SH-SY5Y (cell line): Measurements from ENCODE around the gene SPTSSA.

Experiments
- GATA2 ChIP-seq: IDR thresholded peaks from 2 replicates; pipeline ENCODE4 v1.6.1; 2011; ENCODE audit warnings: mild to moderate bottlenecking, low read depth, low read length
- GATA3 ChIP-seq: IDR thresholded peaks from 2 replicates; pipeline ENCODE4 v1.6.1; 2011; ENCODE audit warnings: low read depth, mild to moderate bottlenecking, low read length, moderate library complexity

SPTSSA gene

DNA sequence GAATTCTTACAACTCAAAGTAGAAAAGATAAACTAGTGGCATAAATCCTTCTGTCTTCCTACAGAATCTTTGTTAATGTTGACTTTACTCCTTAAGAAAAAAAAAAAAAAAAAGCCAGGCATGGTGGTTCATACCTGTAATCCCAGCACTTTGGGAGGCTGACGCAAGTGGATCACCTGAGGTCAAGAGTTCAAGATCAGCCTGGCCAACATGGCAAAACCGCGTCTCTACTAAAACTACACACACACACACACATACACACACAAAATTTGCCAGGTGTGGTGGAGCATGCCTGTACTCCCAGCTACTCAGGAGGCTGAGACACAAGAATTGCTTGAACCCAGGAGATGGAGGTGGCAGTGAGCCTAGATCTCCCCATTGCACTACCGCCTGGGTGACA is 17.7 kb upstream of the SPTSSA start:
- no peak for TF ChIP-seq GATA3
- no peak for TF ChIP-seq GATA2

DNA sequence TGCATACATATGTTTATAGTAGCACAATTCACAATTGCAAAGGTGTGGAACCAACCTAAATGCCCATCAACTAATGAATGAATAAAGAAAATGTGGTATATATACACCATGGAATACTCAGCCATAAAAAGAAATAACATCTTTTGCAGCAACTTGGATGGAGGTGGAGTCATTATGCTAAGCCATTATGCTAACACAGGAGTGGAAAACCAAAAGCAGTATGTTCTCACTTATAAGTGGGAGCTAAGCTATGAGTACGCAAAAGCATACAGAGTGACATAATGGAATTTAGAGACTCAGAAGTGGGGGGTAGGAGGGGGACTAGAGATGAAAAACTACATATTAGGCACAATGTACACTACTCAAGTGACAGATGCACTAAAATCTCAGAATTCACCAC is 16.2 kb upstream of the SPTSSA start:
- TF ChIP-seq GATA2 (no peak), GATA3 (no peak)

DNA sequence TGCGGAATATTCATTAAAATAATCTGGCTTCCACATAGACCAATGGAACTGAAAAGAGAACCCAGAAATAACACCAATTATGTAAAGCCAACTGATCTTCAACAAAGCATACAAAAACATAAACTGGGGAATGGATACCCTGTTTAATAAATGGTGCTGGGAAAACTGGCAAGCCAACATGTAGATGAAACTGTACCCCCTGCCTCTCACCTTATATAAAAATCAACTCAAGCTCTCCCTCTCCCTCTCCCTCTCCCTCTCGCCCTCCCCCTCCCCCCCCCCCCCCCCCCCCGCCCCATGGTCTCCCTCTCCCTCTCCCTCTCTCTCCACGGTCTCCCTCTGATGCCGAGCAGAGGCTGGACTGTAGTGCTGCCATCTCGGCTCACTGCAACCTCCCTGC is 13.1 kb upstream of the SPTSSA start:
- TF ChIP-seq GATA3 (no peak), GATA2 (no peak)

DNA sequence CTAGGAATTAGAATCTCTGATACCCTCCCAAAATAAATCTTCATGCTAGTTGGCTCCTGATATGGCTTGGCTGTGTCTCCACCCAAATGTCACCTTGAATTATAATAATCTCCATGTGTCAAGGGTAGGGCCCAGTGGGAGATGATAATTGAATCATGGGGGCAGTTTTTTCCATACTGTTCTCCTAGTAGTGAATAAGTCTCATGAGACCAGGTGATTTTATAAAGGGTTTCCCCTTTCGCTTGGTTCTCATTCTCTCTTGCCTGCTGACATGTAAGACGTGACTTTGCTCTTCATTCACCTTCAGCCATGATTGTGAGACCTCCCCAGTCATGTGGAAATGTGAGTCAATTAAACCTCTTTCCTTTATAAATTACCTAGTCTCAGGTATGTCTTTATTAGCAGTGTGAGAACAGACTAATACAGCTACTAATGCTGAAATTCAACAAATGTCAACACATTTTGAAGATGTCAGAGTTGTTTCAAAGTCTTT is 12.2 kb upstream of the SPTSSA start:
- TF ChIP-seq GATA2 (no peak), GATA3 (no peak)

DNA sequence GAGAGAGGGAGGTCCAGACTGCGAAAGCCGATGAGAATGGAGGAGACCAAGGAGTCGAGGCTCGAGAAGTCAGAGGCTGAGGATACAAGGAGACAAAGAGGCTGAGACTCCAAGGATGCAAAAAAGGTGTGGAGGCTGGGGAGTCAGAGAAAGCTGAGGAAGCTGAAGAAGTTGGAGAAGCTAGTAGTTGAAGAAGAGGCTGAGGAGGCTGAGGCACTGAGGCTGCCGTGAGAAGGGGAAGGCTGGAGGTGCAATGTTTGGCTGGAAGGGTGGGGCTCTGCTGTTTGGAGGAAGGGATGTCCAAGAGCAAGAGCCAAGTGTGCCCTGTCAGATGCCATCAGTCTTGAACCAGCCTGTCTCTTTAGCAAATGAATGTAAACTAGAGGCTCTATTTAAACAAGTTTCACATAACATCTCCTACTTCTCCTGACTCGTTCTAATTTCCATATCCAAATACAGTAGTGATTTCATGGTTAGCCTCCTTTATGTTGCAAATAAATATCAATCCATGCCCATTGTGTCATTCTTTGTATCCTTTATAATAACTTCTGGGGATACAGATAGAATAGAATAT is 10.8 kb upstream of the SPTSSA start:
- no peak for TF ChIP-seq GATA2
- TF ChIP-seq GATA3, result no peak

DNA sequence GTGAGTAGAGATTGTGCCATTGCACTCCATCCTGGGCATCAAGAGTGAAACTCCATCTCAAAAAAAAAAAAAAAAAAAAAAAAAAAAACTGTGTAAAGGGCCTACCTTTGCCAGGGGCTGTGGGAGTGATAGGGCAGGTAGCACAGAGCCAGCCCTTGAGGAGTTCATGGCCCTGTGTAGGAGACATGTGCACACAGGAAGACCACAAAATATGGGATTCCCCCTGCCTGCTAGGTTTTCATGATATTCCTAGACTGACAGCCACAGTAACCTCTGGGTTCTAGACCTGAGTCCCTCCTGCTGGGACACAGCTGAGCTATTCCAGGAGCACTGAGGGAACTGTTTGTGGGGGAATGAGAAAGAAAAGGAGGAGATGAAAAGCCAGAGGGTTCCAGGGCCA is 8.3 kb upstream of the SPTSSA start:
- TF ChIP-seq GATA2 (no peak), GATA3 (no peak)

DNA sequence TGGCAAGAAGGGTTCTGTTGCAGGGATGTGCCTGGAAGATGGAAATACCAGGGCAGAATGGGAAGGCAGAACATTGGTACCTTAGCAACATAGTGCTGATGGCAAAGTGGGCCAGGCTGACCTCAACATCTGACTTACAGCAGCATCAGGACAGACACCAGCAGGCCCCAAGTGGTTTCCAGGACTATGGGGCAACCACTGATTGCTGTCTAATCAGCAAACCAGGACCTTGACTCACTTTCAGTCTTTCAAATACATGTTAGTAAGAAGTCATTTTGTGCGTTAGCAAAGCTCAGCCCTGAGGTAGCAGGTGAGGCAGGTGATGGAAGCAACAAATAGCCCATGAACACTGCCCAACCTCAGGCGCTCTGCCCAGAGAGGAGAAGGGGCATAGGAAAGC is 4.7 kb upstream of the SPTSSA start:
- TF ChIP-seq GATA2 (no peak), GATA3 (no peak)

DNA sequence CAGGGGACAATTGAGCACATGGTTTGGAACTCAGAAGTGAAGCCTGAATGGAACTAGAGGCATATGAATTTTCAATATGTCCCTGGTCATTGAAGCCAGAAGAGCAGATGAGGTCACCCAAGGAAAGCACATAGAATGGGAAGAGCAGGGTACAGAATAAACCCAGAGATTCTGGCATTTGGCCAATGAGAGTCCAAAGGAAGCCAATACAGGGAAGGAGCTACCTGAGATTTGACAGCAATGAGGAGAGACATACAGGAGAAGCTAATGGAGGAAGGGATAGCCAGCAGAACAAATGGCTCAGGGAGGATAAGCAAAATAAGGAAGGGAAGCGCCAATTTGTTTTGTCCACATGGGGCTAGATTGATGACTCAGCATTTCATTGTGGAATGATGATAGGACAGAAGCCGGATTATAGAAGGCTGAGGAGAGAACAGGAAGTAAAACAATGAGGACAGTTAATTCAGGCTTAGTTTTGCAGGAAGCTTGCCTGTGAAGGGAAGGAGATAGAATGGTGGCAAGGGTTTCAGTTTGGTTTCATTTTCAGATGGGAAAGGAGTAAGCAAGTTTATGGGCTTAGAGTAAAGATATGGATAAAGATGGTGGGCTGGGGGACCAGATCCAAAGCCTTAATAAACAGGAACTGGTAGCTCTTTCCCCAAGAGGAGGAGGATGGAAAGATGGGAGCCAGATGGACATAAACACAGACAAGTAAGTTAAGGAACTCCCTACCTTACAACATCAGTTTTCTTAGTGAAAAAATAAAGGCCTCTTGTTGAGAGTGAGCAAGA is 3.2 kb upstream of the SPTSSA start:
- TF ChIP-seq GATA2, result no peak
- no peak for TF ChIP-seq GATA3

DNA sequence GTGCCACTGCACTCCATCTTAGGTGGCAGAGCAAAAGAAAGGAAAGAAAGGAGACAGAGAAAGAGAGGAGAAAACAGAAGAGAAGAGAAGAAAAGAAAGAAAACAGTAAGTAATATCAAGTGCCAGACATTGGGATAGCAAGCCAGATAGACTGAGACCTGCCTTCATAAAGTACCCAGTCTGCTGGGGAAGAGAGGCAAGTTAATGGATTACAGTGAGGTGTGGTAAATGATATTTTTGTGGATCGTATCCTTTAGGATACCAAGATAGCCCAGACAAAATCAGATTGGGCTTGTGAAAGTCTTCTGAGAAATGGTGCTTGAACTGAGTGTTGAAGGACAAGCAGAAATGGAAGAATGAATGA is 1.5 kb upstream of the SPTSSA start:
- TF ChIP-seq GATA3, result no peak
- no peak for TF ChIP-seq GATA2

DNA sequence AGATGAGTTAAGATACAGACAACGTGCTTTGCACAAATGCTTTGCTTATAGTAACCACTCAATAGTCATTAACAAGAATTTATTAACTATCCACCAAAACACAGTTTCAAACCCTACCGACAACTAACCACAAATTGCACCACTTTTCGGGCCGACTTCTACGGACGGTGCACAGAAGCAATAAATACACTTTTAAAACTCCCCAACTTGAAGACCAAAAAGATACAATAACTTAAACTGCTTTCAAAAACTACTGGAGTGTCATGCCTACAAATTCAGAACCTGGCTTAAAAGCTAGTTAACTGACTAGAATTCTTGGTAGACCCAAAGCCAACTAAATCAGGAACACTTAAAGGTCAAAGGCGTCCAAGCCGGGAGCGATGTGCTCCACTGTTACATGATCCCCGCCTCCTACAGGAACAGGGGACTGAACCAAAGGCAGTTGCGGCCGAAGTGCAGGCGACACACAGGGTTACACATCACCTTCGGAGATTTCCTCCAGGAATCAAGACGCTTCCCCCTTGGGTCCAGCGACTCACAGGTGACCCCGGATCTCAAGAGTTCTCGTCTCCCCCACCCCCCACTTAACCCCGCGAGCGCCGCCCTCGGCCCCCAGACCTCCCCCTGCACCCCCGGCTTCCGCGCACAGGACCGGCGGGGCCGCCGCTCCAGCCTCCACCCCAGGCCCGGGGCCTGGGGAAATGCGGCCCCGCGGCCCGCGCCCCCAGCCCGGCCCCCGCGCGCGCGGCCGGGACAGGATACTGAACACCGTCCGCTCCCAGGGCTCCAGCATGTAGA is 507 bp downstream of the SPTSSA start:
- TF ChIP-seq GATA2 (no peak), GATA3 (no peak)

DNA sequence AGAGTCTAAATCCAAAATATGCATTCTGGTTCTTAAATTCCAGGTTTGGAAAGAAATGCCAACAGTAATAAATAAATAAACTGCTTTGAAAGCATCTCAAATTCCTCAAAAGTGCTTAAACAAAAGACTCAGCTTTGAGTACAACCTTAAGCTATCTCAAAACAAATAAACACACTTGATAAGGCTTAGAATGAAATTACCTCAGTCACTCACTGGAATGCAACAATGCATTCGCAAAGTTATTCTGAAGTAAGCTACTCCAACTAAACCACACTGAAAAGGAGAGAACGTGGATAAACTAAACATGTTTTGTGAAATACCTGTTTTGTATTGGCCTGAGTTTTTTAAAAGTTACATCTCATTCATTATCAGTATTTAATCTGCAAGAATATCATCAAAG is 1.2 kb downstream of the SPTSSA start:
- TF ChIP-seq GATA2 (no peak), GATA3 (no peak)

DNA sequence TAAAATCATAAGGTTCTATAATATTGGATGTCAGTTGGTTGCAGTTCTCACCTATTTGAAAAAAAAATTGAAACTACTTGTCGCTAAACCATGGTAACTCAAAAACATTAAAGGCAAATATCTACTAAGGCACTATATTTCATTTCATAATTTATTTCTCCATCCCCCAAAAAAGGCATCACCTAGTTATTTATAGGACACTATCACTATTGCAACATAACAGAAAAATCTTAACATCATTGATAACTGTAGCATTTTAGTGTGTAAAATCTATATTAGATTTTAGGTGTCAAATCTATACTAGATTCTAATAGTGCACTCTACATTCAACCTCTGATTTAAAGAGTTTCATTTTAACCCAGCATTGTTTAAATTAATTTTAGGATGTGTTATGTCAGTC is 1.7 kb downstream of the SPTSSA start:
- TF ChIP-seq GATA2, result no peak
- no peak for TF ChIP-seq GATA3

DNA sequence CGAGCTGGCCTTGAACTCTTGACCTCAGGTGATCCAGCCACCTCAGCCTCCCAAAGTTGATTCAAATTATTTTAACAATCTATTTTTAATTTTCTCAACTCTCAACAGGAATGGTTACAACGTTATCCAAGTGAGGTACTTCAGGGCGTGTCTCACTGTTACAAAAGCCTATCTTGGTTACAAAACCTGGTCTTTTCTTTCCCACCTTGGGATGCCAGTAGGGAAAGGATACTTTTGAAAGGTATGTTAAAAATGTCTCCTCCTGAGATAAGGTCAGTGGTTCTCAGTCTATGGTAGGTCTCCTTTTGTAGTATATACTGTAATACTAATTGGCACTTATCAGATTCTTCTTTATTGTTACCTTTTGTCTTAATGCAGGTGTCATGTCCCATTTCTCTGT is 4.9 kb downstream of the SPTSSA start:
- TF ChIP-seq GATA3 (no peak), GATA2 (no peak)

DNA sequence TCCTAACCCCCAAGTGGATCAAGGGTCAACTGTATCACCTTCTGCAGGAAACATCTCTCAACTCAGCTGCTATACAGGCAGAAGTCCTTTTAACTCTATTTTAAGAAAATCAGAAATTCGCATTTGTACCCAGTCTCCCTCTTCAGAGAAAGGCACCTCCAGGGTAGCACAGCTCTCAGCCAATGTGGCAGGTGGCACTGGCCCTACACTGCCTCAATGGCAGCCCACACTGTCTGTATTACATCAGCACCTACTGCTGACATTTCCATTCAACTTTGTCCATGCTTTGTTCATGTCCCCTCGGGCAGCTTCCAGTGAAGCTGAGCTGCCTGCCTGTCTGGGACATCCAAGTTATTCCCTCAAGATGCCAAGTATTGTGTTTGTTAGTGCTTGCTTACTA is 8.8 kb downstream of the SPTSSA start:
- TF ChIP-seq GATA2 (no peak), GATA3 (no peak)
